ENCODE data around the gene APIP. TPM values are rescaled to one million over a fixed set of nuclear protein-coding genes. Genes with fewer than 3 reads are reported as not detected.

The APIP gene
- total and polyA plus RNA-seq, 2 of the 8 experiments (the other 6 are each of a cell fraction or from before 2014, with no cell fraction given): 10.4 to 25.7 TPM

GRCh38 chr11:34963351-34963750, 47.2 kb upstream of the APIP start (continued):
- no peak for TF ChIP-seq ATF2 (IDR thresholded peaks at IDR 0.05; ENCODE audit: low read length)
- TF ChIP-seq HDAC6 (IDR thresholded peaks at IDR 0.05; ENCODE audit: low read depth, low read length): no peak
- TF ChIP-seq CBX5 (IDR thresholded peaks at IDR 0.05; ENCODE audit: low read depth, low read length): no peak
- no peak for TF ChIP-seq SIN3A (conservative IDR thresholded peaks at IDR 0.05 in 1 of 2, IDR thresholded peaks at IDR 0.05 in 1 of 2; ENCODE audit: low read depth in 1 of 2, low read length in 2 of 2)
